ENCODE results near the gene ASXL2. TPM values are rescaled to one million over a fixed set of nuclear protein-coding genes. Genes with fewer than 3 reads are reported as not detected.
A peak's percentile ranks its signal among the peaks of the same experiment; 100 is the strongest.

Gene ASXL2
- total and polyA plus RNA-seq, 2 of the 13 experiments (the other 11 are each of a cell fraction or from before 2014, with no cell fraction given) = 12.1 to 19.2 TPM

DNA sequence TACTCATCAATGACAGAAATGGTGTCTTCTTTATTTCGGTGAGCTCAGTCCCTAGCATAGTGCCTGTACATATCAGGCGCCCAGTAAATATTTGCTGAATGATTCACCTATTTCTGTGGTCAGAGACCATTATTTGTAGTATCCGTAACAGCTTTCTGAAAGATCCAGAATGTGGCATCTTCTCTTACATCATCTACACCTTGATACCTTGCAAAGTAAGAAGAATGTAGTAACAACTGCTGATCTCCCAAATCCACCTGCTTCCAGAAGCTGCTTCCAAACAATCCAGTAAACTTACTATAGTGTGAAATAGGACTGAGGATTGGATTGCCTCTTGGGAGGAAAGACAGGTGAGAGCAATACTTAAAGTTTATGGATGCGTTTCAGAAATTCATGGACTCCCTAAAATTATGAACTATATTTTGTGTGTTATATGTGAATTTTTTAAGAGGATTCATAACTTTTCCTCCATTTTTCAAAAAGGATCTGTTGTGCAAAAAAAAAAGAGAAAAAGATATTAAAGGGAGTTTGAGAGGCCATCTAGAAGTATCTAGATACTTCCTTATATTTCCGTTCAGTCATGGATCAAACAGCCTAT is 945 bp upstream of the ASXL2 start (continued):
- peak; percentile 61 for TF ChIP-seq SAP130 (CRISPR knock-in tag; IDR thresholded peaks at IDR 0.05; ENCODE audit: low read depth)
- no peak for TF ChIP-seq ZNF546 (CRISPR knock-in tag; conservative IDR thresholded peaks at IDR 0.05)
- peak; percentile 43; the same call in 1 of the 2 replicates for TF ChIP-seq ATF7 (IDR thresholded peaks at IDR 0.05)
- no peak for TF ChIP-seq ATF7 (CRISPR knock-in tag; IDR thresholded peaks at IDR 0.05)
- no peak for TF ChIP-seq NFIB (CRISPR knock-in tag; IDR thresholded peaks at IDR 0.05; ENCODE audit: borderline replicate concordance)
- peak in 1 of 2 experiments; percentile 91; a peak in 2 of 4 replicates for TF ChIP-seq EP300 (IDR thresholded peaks at IDR 0.05; ENCODE audit: low read depth in 2 of 2, low read length in 2 of 2)
- TF ChIP-seq EP300 (CRISPR knock-in tag; IDR thresholded peaks at IDR 0.05; ENCODE audit: borderline replicate concordance) = peak; percentile 73
- no peak for TF ChIP-seq ZBTB42 (CRISPR knock-in tag; IDR thresholded peaks at IDR 0.05)
- TF ChIP-seq ATF4 (CRISPR knock-in tag; IDR thresholded peaks at IDR 0.05) = peak in 1 of 2 experiments; percentile 96; a peak in 2 of 4 replicates
- peak; percentile 65 for TF ChIP-seq RARA (CRISPR knock-in tag; IDR thresholded peaks at IDR 0.05)
- TF ChIP-seq PAWR (CRISPR knock-in tag; IDR thresholded peaks at IDR 0.05; ENCODE audit: borderline replicate concordance) = no peak
- TF ChIP-seq, protein P1, sequence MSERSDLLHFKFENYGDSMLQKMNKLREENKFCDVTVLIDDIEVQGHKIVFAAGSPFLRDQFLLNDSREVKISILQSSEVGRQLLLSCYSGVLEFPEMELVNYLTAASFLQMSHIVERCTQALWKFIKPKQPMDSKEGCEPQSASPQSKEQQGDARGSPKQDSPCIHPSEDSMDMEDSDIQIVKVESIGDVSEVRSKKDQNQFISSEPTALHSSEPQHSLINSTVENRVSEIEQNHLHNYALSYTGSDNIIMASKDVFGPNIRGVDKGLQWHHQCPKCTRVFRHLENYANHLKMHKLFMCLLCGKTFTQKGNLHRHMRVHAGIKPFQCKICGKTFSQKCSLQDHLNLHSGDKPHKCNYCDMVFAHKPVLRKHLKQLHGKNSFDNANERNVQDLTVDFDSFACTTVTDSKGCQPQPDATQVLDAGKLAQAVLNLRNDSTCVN (CRISPR knock-in tag; IDR thresholded peaks at IDR 0.05; ENCODE audit: borderline replicate concordance) = 0 out of 2 replicates have a peak, but pooled peaks have one; percentile 54
- TF ChIP-seq STAT6 (CRISPR knock-in tag; IDR thresholded peaks at IDR 0.05; ENCODE audit: borderline replicate concordance) = 0 out of 2 replicates have a peak, but pooled peaks have one; percentile 10
- TF ChIP-seq, protein P2, sequence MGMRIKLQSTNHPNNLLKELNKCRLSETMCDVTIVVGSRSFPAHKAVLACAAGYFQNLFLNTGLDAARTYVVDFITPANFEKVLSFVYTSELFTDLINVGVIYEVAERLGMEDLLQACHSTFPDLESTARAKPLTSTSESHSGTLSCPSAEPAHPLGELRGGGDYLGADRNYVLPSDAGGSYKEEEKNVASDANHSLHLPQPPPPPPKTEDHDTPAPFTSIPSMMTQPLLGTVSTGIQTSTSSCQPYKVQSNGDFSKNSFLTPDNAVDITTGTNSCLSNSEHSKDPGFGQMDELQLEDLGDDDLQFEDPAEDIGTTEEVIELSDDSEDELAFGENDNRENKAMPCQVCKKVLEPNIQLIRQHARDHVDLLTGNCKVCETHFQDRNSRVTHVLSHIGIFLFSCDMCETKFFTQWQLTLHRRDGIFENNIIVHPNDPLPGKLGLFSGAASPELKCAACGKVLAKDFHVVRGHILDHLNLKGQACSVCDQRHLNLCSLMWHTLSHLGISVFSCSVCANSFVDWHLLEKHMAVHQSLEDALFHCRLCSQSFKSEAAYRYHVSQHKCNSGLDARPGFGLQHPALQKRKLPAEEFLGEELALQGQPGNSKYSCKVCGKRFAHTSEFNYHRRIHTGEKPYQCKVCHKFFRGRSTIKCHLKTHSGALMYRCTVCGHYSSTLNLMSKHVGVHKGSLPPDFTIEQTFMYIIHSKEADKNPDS (CRISPR knock-in tag; IDR thresholded peaks at IDR 0.05) = peak; percentile 56; the same call in 1 of the 2 replicates
- no peak for TF ChIP-seq ZNF672 (CRISPR knock-in tag; IDR thresholded peaks at IDR 0.05)
- TF ChIP-seq MYNN (CRISPR knock-in tag; IDR thresholded peaks at IDR 0.05; ENCODE audit: low read depth) = no peak
- TF ChIP-seq KLF13 (CRISPR knock-in tag; IDR thresholded peaks at IDR 0.05) = no peak
- no peak for TF ChIP-seq HOXA9 (CRISPR knock-in tag; IDR thresholded peaks at IDR 0.05; ENCODE audit: borderline replicate concordance)
- TF ChIP-seq GZF1 (CRISPR knock-in tag; IDR thresholded peaks at IDR 0.05) = peak; percentile 28; the same call in 1 of the 2 replicates
- TF ChIP-seq RAD51 (IDR thresholded peaks at IDR 0.05; ENCODE audit: borderline replicate concordance) = no peak
